ENCODE results near the gene CALML5.

DNA sequence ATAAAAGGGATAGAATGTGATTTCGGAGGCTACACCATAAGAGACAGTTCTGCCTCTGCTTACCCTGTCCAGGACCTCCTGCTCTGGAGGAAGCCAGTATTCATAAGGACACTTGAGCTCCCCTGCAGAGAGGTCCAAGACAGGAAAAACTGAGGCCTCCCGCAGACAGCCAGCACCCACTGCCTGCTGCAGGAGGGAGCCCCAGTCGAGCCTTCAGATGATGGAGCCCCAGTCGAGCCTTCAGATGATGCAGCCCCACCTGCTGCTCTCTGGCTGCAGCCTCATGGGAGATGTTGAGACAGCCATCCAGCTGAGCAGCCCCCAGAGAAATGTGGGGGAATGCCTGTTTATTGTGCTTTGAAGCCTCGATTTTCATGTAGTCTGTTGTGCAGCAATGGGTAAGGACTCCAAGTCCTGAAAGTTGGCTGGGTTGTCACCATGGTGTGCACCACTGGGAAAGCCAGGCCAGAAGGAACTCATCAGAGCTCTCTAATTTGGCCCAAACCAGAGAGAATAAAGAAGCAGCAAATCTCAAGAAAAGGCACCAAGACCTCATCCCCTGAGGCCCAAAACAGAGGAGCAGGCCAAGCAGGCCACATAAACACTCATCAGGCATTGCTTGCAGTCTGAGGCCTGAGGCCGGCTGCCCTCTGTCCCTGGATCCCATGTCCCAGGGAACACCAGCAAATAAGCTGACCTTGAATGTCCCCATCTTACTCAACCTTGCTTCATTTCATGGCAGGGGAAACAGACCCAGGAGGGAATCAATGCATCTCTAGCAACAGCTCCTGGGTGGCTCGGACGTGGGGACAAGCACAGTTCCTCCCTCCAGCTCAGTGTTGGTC lies 30.9 kb downstream of the CALML5 start:
- TF ChIP-seq EZH2 (IDR thresholded peaks at IDR 0.05), result no peak
- no peak for TF ChIP-seq POLR2AphosphoS5 (IDR thresholded peaks at IDR 0.05; ENCODE audit: borderline replicate concordance, low read depth, low read length)
- no peak for TF ChIP-seq FOXP2 (optimal IDR thresholded peaks at IDR 0.05; ENCODE audit: control extremely low read depth, extremely low read length, insufficient read depth)

All from SK-N-MC (cell line).